Ovary (tissue), 9 donors: ENCODE results near the gene LMLN. TPM values are rescaled to one million over a fixed set of nuclear protein-coding genes. Genes with fewer than 3 reads are reported as not detected.

Experiments
- DNase-seq, 5 donors: peaks; one replicate each; pipeline ENCODE4 v3.0.0-alpha.2; 2019 to 2020
- H3K27ac ChIP-seq, 2 donors: fragments of 200-600 bp; one replicate each; pipeline versions ENCODE4 v1.5.1 to v1.8.0; 2019 to 2022
- H3K27me3 ChIP-seq: fragments of 200-600 bp; one replicate; pipeline ENCODE4 v1.8.0; 2022
- H3K36me3 ChIP-seq: fragments of 200-600 bp; sonication (generic); one replicate; pipeline ENCODE4 v1.5.1; 2019
- H3K4me1 ChIP-seq: one replicate; pipeline ENCODE4 v1.8.1; 2013; ENCODE audit warnings: mild to moderate bottlenecking, moderate library complexity; ENCODE audit not compliant: insufficient read depth
- H3K4me3 ChIP-seq: fragments of 200-600 bp; sonication (generic); one replicate; pipeline ENCODE4 v1.5.1; 2017
- H3K9me3 ChIP-seq, 2 donors: fragments of 200-600 bp in 1 of 2; sonication (generic) in 1 of 2; one replicate each; pipeline versions ENCODE4 v1.5.1 to v1.8.1; 2013 to 2019; ENCODE audit warnings: mild to moderate bottlenecking in 1 of 2, moderate library complexity in 1 of 2
- EP300 ChIP-seq: sonication (generic); formaldehyde crosslinking; IDR thresholded peaks from one replicate; pipeline ENCODE4 v1.6.1; 2017; ENCODE audit warnings: antibody characterized with exemption
- POLR2A ChIP-seq: fragments of 450-650 bp; IDR thresholded peaks from one replicate; pipeline ENCODE4 v1.6.1; 2017; ENCODE audit warnings: antibody characterized with exemption, mild to moderate bottlenecking, moderate library complexity
- WGBS, 3 donors: extraction: QIAGEN DNeasy Blood & Tissue Kit in 1 of 3; methylation state at CpG; one replicate each; pipeline versions ENCODE4 v1.1.5 to v1.1.7; 2013 to 2017; 5-methylcytosine and 5-hydroxymethylcytosine counted together
- intact Hi-C, 4 donors: fragments of 100-400 bp; cut with DNase I; formaldehyde crosslinking; loops; one replicate each; pipeline versions ENCODE4 v1.11.0 to v1.15.1; 2022 to 2023
- polyA plus RNA-seq, 2 donors: library from polyadenylated mRNA; stranded (reverse); fragments of 200-250 nt in 1 of 2; fragments of 350-450 nt in 1 of 2; fragmentation: Illumina TruSeq in 1 of 2; extraction: RNeasy Lipid Tissue Mini Kit (QIAGEN cat#74804) in 1 of 2; gene quantifications; one replicate each; pipeline ENCODE4 v1.2.3, GENCODE V29; 2013 to 2014
- total RNA-seq, 7 donors: library from RNA; depleted of rRNA in 2 of 7; stranded (reverse); fragments of >200 nt in 2 of 7; fragmentation: NEBNext Ultra II Directional in 3 of 7; extraction: Animal tissue kit (Norgen Biotek cat#: 25700) in 3 of 7; gene quantifications; one replicate each; pipeline versions ENCODE4 v1.1.0 to v1.2.4, GENCODE V29; 2016 to 2023
- TF ChIP-seq, protein P1 (sequence below), 3 donors: fragments of 450-650 bp in 2 of 3; fragments of 200-600 bp in 1 of 3; IDR thresholded peaks; one replicate each; pipeline versions ENCODE4 v1.5.1 to v1.8.0; 2016 to 2022; ENCODE audit warnings: antibody characterized with exemption in 3 of 3, mild to moderate bottlenecking in 1 of 3
- donor health status: DM: no; HTN: no; CAD: no; lungs with moderate emphysema.
- donor health status: DM: no; HTN: no; CAD: no.
- donor health status: Bipolar disorder and iron deficiency.
- donor health status: DM: yes; HTN: yes; CAD: no.
- donor health status: DM: no; HTN: no; CAD: no.
- donor health status: DM: yes; HTN: yes; CAD: no.

The LMLN gene
- total and polyA plus RNA-seq, 9 donors: 2.4 to 12.8 (median 7.4) TPM

DNA sequence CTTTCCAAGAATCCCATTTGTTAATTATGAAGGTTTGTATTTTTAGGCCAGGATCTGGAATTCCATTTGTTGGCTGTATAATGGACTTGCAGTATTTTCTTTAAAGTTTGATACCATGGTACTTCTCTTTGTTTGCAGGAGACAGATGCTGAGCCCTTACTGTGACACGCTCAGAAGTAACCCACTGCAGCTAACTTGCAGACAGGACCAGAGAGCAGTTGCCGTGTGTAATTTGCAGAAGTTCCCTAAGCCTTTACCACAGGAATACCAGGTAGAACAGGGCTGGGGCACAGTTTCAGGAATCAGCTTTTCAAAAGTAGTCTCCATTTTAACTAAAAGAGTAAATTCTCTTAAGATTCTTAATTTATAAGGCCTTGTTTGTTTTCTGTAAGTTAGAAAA, 59.1 kb downstream of the LMLN start:
- Histone ChIP-seq H3K27ac (no peak overlapping the region), H3K9me3 (no peaks in the 10 kb centered on the region), H3K4me1 (no peaks in the 10 kb centered on the region), H3K27me3 (no peaks in the 10 kb centered on the region), H3K36me3 (no peaks in the 10 kb centered on the region), H3K4me3 (no peak overlapping the region)
- DNase-seq: no peak
- intact Hi-C loops: no loop called here
- TF ChIP-seq, protein P1, sequence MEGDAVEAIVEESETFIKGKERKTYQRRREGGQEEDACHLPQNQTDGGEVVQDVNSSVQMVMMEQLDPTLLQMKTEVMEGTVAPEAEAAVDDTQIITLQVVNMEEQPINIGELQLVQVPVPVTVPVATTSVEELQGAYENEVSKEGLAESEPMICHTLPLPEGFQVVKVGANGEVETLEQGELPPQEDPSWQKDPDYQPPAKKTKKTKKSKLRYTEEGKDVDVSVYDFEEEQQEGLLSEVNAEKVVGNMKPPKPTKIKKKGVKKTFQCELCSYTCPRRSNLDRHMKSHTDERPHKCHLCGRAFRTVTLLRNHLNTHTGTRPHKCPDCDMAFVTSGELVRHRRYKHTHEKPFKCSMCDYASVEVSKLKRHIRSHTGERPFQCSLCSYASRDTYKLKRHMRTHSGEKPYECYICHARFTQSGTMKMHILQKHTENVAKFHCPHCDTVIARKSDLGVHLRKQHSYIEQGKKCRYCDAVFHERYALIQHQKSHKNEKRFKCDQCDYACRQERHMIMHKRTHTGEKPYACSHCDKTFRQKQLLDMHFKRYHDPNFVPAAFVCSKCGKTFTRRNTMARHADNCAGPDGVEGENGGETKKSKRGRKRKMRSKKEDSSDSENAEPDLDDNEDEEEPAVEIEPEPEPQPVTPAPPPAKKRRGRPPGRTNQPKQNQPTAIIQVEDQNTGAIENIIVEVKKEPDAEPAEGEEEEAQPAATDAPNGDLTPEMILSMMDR (IDR thresholded peaks at IDR 0.05): no peak
- TF ChIP-seq POLR2A: no peak
- TF ChIP-seq EP300: no peak
- WGBS, 3 donors: 86 to 96% (median 88%) methylated on average over 2 of the region's 2 CpGs

DNA sequence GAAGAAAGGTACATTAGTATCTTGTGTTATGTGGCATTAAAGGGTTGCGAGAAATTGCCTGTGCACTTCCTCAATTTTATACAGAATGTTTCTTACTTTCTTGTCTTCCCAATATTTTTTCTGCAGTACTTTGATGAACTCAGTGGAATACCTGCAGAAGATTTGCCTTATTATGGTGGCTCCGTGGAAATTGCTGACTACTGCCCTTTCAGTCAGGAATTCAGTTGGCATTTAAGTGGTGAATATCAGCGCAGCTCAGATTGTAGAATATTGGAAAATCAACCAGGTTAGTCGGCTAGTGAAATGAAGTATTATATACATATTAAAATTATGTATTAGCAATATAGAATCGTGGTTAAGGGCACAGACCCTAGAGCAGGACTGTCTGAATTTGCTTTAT, 61.3 kb downstream of the LMLN start:
- intact Hi-C loops: no loop called here
- 93 to 96% (median 94%) methylated on average over 5 of the region's 5 CpGs for WGBS, 3 donors
- TF ChIP-seq EP300 (no peak), POLR2A (no peak)
- TF ChIP-seq, protein P1 (IDR thresholded peaks at IDR 0.05): no peak
- Histone ChIP-seq H3K27ac (no peak overlapping the region), H3K4me3 (no peak overlapping the region), H3K36me3 (no peaks in the 10 kb centered on the region), H3K9me3 (no peaks in the 10 kb centered on the region), H3K27me3 (no peaks in the 10 kb centered on the region), H3K4me1 (no peaks in the 10 kb centered on the region)
- no peak for DNase-seq

DNA sequence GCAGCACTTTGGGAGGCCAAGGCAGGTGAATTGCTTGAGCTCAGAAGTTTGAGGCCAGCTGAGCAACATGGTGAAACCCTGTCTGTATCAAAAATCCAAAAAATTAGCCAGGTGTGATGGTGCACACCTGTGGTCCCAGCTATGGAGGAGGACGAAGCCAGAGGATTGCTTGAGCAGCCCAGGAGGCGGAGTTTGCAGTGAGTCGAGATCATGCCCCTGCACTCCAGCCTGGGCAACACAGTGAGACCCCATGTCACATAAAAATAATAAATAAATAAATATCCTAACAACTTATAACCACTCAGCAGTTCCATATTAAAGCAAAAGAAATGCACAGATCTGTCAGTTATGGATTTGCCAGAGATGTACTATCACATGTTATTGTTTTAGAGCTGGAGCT, 62.6 kb downstream of the LMLN start:
- Histone ChIP-seq H3K4me1 (no peaks in the 10 kb centered on the region), H3K4me3 (no peak overlapping the region), H3K9me3 (no peaks in the 10 kb centered on the region), H3K27ac (no peak overlapping the region), H3K27me3 (no peaks in the 10 kb centered on the region), H3K36me3 (no peaks in the 10 kb centered on the region)
- DNase-seq: no peak
- 88 to 96% (median 90%) methylated on average over 3 of the region's 3 CpGs for WGBS, 3 donors
- TF ChIP-seq POLR2A: no peak
- no peak for TF ChIP-seq EP300
- TF ChIP-seq, protein P1 (IDR thresholded peaks at IDR 0.05): no peak
- intact Hi-C loops: no loop called here

DNA sequence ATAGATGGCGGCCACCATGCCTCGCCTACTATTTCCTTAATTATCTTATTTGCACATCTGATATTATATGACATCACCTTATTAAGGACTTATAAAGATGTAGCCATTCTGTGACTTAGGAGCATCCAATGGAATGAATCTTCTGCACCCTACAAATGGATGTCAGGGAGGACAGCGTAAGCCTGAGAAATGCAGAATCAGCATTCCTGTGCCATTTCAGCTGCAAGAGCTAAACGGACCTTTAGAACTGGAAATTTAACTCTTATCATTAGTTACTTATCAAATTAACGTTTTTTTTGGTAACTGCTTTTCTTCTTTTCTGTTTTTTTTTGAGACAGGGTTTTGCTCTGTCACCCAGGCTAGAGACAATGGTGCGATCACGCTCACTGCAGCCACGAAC, 65.6 kb downstream of the LMLN start:
- intact Hi-C loops: no loop called here
- 85 to 91% (median 88%) methylated on average over 8 of the region's 8 CpGs for WGBS, 3 donors

More for the DNA sequence above, 65.6 kb downstream of the LMLN start:
- Histone ChIP-seq H3K27ac (no peak overlapping the region), H3K9me3 (no peaks in the 10 kb centered on the region), H3K27me3 (no peaks in the 10 kb centered on the region), H3K36me3 (no peaks in the 10 kb centered on the region), H3K4me3 (no peak overlapping the region), H3K4me1 (no peaks in the 10 kb centered on the region)
- TF ChIP-seq EP300: no peak
- TF ChIP-seq, protein P1 (IDR thresholded peaks at IDR 0.05): no peak
- TF ChIP-seq POLR2A: no peak
- no peak for DNase-seq
